Smooth muscle cell (in vitro differentiated cells): ENCODE measurements around the gene SERPINE3. TPM values are rescaled to one million over a fixed set of nuclear protein-coding genes. Genes with fewer than 3 reads are reported as not detected.

ENCODE experiments used
- DNase-seq: peaks from one replicate; lab custom pipeline; 2025; ENCODE audit not compliant: unreplicated experiment; lab: John Stamatoyannopoulos, UW
- H2AFZ ChIP-seq: fragments of 200-600 bp; sonication (generic); 2 replicates; pipeline ENCODE4 v1.6.0; 2016; ENCODE audit warnings: antibody characterized with exemption, low read depth, mild to moderate bottlenecking
- H3F3A ChIP-seq: fragments of 200-600 bp; sonication (generic); 2 replicates; pipeline ENCODE4 v1.6.0; 2017; ENCODE audit warnings: antibody characterized with exemption, low read depth
- H3K27ac ChIP-seq: fragments of 200-600 bp; sonication (generic); 2 replicates; pipeline ENCODE4 v1.5.1; 2016; ENCODE audit warnings: low read depth, mild to moderate bottlenecking
- H3K27me3 ChIP-seq: fragments of 200-600 bp; sonication (generic); 2 replicates; pipeline ENCODE4 v1.6.1; 2016; ENCODE audit warnings: low read depth, mild to moderate bottlenecking
- H3K36me3 ChIP-seq: fragments of 200-600 bp; sonication (generic); 2 replicates; pipeline ENCODE4 v1.5.1; 2016; ENCODE audit warnings: low read depth
- H3K4me1 ChIP-seq: fragments of 200-600 bp; sonication (generic); 2 replicates; pipeline ENCODE4 v1.5.1; 2016; ENCODE audit warnings: low read depth
- H3K4me2 ChIP-seq: fragments of 200-600 bp; sonication (generic); 2 replicates; pipeline ENCODE4 v1.6.0; 2016; ENCODE audit warnings: mild to moderate bottlenecking
- H3K4me3 ChIP-seq: fragments of 200-600 bp; sonication (generic); 2 replicates; pipeline ENCODE4 v1.5.1; 2016; ENCODE audit warnings: mild to moderate bottlenecking
- H3K79me2 ChIP-seq: fragments of 200-600 bp; sonication (generic); 2 replicates; pipeline ENCODE4 v1.6.0; 2016; ENCODE audit warnings: low read depth, mild to moderate bottlenecking
- H3K9ac ChIP-seq: fragments of 200-600 bp; sonication (generic); 2 replicates; pipeline ENCODE4 v1.6.0; 2016; ENCODE audit warnings: low read depth
- H3K9me3 ChIP-seq: fragments of 200-600 bp; sonication (generic); replicated peaks from 2 replicates; pipeline ENCODE4 v1.5.1; 2016; ENCODE audit warnings: low read depth
- H4K20me1 ChIP-seq: fragments of 200-600 bp; sonication (generic); 2 replicates; pipeline ENCODE4 v1.6.0; 2016; ENCODE audit warnings: low read depth
- CTCF ChIP-seq: fragments of 200-600 bp; sonication (generic); IDR thresholded peaks from 2 replicates; pipeline ENCODE4 v1.5.1; 2017; ENCODE audit warnings: borderline replicate concordance, mild to moderate bottlenecking, antibody characterized with exemption; ENCODE audit not compliant: insufficient read depth, poor library complexity, severe bottlenecking
- WGBS: methylation state at CpG from one replicate; pipeline ENCODE4 v1.1.7; 2016; ENCODE audit warnings: low lambda C conversion rate; 5-methylcytosine and 5-hydroxymethylcytosine counted together
- polyA plus RNA-seq: library from polyadenylated mRNA; unstranded; fragments of >200 nt; fragmentation: Nextera tagmentation; extraction: Ambion mirVana; gene quantifications from 2 replicates; pipeline ENCODE4 v1.2.1, GENCODE V29; 2016
- total RNA-seq: library from RNA; depleted of rRNA; stranded (reverse); fragments of >200 nt; gene quantifications from 2 replicates; pipeline ENCODE4 v1.2.3, GENCODE V29; 2014

Gene SERPINE3
- total and polyA plus RNA-seq, 2 experiments from 2014 or later, result not detected

GRCh38 chr13:51348069-51348967, 8.8 kb downstream of the SERPINE3 start:
- Histone ChIP-seq H3K36me3 (peaks cover 4% of the 10 kb centered on the region), H3K27me3 (no peaks in the 10 kb centered on the region), H3K79me2 (no peaks in the 10 kb centered on the region), H3K4me1 (no peaks in the 10 kb centered on the region), H4K20me1 (no peaks in the 10 kb centered on the region), H3K9me3 (no peaks in the 10 kb centered on the region), H3K4me2 (no peak overlapping the region), H3K4me3 (no peak overlapping the region), H3K9ac (no peak overlapping the region), H3K27ac (no peak overlapping the region), H2AFZ (no peak overlapping the region), H3F3A (no peaks in the 10 kb centered on the region)
- WGBS, result 88% methylated on average over 10 of the region's 10 CpGs
- no peak for DNase-seq
- TF ChIP-seq CTCF, result no peak

- no peaks in the 10 kb centered on the region for H3K27me3 ChIP-seq
- no peak for DNase-seq
- no peaks in the 10 kb centered on the region for H3F3A ChIP-seq
- H3K79me2 ChIP-seq, result no peaks in the 10 kb centered on the region
- H3K4me1 ChIP-seq, result no peaks in the 10 kb centered on the region
- no peaks in the 10 kb centered on the region for H3K9me3 ChIP-seq
- H3K4me2 ChIP-seq, result no peak overlapping the region
- no peak overlapping the region for H3K9ac ChIP-seq
- no peak overlapping the region for H3K27ac ChIP-seq
- TF ChIP-seq CTCF, result no peak
- no peaks in the 10 kb centered on the region for H4K20me1 ChIP-seq
- H3K4me3 ChIP-seq, result no peak overlapping the region
- H2AFZ ChIP-seq, result no peak overlapping the region
- peaks cover 4% of the 10 kb centered on the region for H3K36me3 ChIP-seq
Measured at GRCh38 chr13:51349016-51349415, 9.5 kb downstream of the SERPINE3 start.

- Histone ChIP-seq H3K79me2 (no peaks in the 10 kb centered on the region), H3K27ac (no peak overlapping the region), H3K9ac (no peak overlapping the region), H3K4me3 (no peak overlapping the region), H3K4me1 (no peaks in the 10 kb centered on the region), H3K27me3 (no peaks in the 10 kb centered on the region), H3K36me3 (peaks cover 4% of the 10 kb centered on the region), H2AFZ (no peak overlapping the region), H3K4me2 (no peak overlapping the region), H3F3A (peaks cover 4% of the 10 kb centered on the region), H3K9me3 (no peaks in the 10 kb centered on the region), H4K20me1 (no peaks in the 10 kb centered on the region)
- WGBS, result 87% methylated on average over 2 of the region's 2 CpGs
- TF ChIP-seq CTCF, result no peak
- DNase-seq, result no peak
Measured at GRCh38 chr13:51355217-51355616, 15.7 kb downstream of the SERPINE3 start.
